NK-92 treated with Interleukin-12 subunit alpha and Interleukin-12 subunit beta, amount 100 ng/mL, for 24 hours (cell line): ENCODE results near the gene CAMTA2.

Experiments used
- DNase-seq: peaks from one replicate; lab custom pipeline; 2025; lab: John Stamatoyannopoulos, UW

CAMTA2 gene

GRCh38 chr17:5002121-5002788, 14.8 kb upstream of the CAMTA2 start:
- no peak for DNase-seq

- DNase-seq: no peak
Observed at GRCh38 chr17:5000237-5000639, 12.8 kb upstream of the CAMTA2 start.

- no peak for DNase-seq
Observed at GRCh38 chr17:4999430-5000093, 12.1 kb upstream of the CAMTA2 start.

GRCh38 chr17:4998732-4999429, 11.4 kb upstream of the CAMTA2 start:
- DNase-seq: no peak

GRCh38 chr17:4998027-4998731, 10.7 kb upstream of the CAMTA2 start:
- DNase-seq: no peak

GRCh38 chr17:4997302-4998026, 10.0 kb upstream of the CAMTA2 start, which contains the start of the genes INCA1 and KIF1C:
INCA1 (minus strand) TSS chr17:4997522; CDS start chr17:4994437, 3,085 bp downstream.
KIF1C (plus strand) TSS chr17:4997950; CDS start chr17:5000247, 2,297 bp downstream.
- peak; percentile 54 for DNase-seq

- DNase-seq: no peak
Observed at GRCh38 chr17:4994081-4994595, 6.7 kb upstream of the CAMTA2 start.

GRCh38 chr17:4987767-4988567, 492 bp upstream of the CAMTA2 start:
- DNase-seq: no peak

- DNase-seq: no peak
Observed at GRCh38 chr17:4986403-4986802, 1.1 kb downstream of the CAMTA2 start.

- no peak for DNase-seq
Observed at GRCh38 chr17:4982305-4982704, 5.2 kb downstream of the CAMTA2 start.

- DNase-seq: no peak
Observed at GRCh38 chr17:4980644-4981216, 6.7 kb downstream of the CAMTA2 start.

- DNase-seq: no peak
Observed at GRCh38 chr17:4978726-4979125, 8.7 kb downstream of the CAMTA2 start.

- no peak for DNase-seq
Observed at GRCh38 chr17:4974115-4974670, 13.3 kb downstream of the CAMTA2 start.

- no peak for DNase-seq
Observed at GRCh38 chr17:4973256-4974114, 14.0 kb downstream of the CAMTA2 start.

GRCh38 chr17:4972752-4973151, 14.7 kb downstream of the CAMTA2 start:
- DNase-seq: no peak

GRCh38 chr17:4972322-4972721, 15.2 kb downstream of the CAMTA2 start:
- DNase-seq: no peak

GRCh38 chr17:4971826-4972225, 15.6 kb downstream of the CAMTA2 start:
- DNase-seq: no peak

GRCh38 chr17:4970273-4970672, 17.2 kb downstream of the CAMTA2 start:
- no peak for DNase-seq
